Stimulated activated CD4-positive, alpha-beta T cell treated with anti-CD3 and anti-CD28 coated beads, Interleukin-2, amount 100 ng/mL, for 48 hours (primary cell): Measurements from ENCODE around the gene OTX1.
A peak's percentile ranks its signal among the peaks of the same experiment; 100 is the strongest.
"Not testable (repeated sequence)": the region's sequence is repeated elsewhere in the genome, so short reads cannot be mapped to it uniquely, and the experiment has no call there.

Experiments used
- DNase-seq, 2 donors: peaks; one replicate each; pipeline ENCODE4 v3.0.0-alpha.2; 2020

The OTX1 gene

GRCh38 chr2:63050334-63051041, at the start of gene OTX1:
Gene OTX1 (plus strand): TSS chr2:63050830. CDS start chr2:63052991, 2,161 bp downstream.
- peak in 1 of 2 donors; percentile 59 for DNase-seq

- DNase-seq = no peak
Measured at GRCh38 chr2:63001576-63001975, 49.1 kb upstream of the OTX1 start.

DNA sequence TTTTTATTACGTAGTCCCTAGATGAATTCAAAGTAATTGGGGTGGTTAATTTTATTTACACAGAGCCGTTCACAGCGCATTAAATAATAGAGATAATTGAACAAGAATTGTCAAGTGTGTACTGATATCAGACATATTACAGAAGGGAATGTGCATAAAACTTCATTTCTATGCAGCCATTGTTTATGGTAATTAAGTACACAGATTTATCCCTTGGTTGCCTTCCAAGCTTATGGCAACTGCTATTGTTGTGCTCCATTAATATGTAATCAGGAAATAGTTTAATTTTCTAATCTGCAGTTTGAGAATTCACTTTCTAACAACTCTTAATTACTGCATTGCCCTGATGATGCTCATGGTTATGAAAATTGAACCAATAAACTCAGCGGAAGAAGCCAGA, 47.3 kb upstream of the OTX1 start:
- no peak for DNase-seq

DNA sequence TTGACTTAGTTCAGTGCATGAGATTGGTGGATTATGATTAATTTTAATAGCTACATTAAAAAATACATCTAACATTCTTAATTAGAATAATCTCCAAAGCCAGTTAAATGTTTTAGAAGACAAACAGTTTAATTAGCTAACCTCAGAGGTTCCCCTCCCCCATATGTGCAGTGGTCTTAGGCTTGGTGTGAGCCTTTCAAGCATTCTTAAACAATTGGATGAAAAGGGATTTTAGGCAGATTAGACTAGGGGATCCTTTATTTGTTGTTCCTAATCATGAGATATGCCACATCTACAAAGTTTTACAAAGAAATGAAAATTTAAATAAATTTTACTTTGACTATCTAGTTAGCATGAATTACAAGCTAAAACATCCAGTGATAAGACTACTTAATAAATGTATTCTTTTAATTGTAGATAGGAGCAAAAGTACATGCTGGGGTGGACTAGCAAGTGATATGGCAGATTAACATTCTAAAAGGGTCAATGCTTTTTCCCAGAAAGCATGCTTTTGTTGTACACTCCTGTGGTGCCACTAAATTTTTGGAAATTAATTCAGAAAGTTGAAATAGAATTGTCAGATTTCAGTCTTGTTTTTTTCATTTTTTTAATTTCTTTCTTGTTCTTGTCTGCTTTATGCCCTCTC, 42.7 kb upstream of the OTX1 start:
- no peak for DNase-seq

DNA sequence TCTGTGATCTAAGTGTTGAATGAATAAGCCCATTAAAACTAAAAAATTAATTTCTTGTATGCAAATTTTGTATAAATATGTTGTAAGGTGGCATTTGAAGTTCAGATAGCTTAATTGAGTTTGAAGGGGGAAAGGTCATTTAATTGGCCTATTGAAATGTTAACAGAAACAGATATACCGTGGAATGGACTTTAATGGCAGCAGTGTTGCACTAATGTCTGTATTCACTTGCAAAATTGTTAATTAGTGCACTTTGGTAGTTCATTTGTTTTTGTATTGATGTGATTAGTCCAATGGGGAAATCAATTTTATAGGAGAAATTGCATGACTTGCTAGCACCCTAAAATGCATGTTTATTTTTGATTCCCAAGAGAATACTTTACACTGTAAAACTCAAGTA, 41.8 kb upstream of the OTX1 start:
- DNase-seq = no peak

DNA sequence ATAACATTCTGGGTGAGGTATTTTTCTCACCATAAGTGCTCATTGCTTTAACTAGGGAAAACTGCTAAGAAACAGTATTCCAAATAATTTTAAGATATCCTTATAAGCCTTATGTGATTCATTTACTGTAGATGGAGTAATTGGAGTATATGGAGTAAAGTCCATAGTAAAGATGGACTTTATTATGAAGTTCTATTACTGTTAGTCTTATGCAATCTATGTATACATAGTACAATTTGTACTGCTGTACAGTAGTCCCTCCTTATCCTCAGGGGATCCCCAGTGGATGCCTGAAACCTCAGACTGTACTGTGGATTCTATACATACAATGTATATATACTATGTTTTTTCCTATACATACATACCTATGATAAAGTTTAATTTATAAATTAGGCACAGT, 41.1 kb upstream of the OTX1 start:
- DNase-seq = no peak

DNA sequence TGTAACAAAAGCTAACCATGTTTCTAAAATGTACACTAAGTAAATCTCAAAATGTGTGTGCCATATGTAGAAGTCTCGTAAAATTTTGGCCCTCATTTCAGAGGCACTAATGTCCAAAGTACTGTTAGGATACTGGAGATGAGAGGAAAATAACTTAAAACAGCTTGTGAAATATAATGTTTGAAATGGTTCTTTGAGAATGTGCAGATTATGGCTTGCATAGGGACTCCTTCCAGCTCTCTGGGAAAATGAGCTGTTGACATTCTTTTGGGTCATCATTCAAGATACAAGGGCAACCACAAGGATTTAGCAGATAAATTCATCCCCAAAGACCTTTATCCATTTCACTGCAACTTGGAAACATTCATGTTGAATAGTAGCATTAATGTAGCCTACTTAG, 38.1 kb upstream of the OTX1 start:
- DNase-seq = no peak

- no peak for DNase-seq
Measured at GRCh38 chr2:63013438-63013837, 37.2 kb upstream of the OTX1 start.

- no peak for DNase-seq
Measured at GRCh38 chr2:63015389-63015788, 35.2 kb upstream of the OTX1 start.

DNA sequence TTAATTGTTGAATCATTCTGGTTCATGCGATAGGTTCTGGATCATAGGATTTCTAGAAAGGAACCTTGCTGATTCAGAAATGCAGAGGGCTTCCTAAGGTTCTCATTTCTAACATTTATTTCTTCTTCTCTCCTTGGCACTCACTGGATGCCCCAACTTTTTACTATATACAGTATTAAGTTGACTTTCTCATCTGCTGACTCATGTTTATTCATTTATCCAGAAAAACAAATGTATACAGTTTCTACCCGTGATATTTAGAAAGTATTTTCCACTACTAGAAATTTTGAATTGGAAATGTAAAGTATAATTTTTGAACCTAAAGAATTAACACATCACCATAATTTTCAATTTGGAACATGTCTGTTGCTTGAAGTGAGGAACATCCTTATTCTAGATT, 32.2 kb upstream of the OTX1 start:
- no peak for DNase-seq

GRCh38 chr2:63019686-63020085, 30.9 kb upstream of the OTX1 start:
- DNase-seq = not testable (repeated sequence)

- DNase-seq = no peak
Measured at GRCh38 chr2:63023444-63023843, 27.2 kb upstream of the OTX1 start.

DNA sequence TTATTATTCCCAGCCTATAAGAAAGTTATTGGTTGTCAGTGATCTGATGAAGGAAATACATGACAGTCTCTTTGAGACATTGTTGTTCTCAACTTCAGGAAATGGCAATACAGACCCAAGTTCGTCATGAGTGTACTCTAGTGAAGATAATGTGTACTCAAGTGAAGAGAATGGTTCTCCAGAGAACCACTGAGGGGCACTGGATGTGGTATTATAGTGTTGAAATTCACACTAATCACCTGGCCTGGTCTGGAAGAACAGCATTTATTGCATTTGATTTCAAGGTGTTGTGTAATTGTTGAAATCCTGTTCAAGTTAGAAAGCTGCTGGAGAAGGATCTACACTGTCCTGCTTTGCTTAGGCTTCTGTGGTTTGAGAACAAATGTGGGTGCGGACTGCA, 23.4 kb upstream of the OTX1 start:
- no peak for DNase-seq

GRCh38 chr2:63029058-63029457, 21.6 kb upstream of the OTX1 start:
- no peak for DNase-seq

GRCh38 chr2:63034526-63034925, 16.1 kb upstream of the OTX1 start:
- DNase-seq = no peak

DNA sequence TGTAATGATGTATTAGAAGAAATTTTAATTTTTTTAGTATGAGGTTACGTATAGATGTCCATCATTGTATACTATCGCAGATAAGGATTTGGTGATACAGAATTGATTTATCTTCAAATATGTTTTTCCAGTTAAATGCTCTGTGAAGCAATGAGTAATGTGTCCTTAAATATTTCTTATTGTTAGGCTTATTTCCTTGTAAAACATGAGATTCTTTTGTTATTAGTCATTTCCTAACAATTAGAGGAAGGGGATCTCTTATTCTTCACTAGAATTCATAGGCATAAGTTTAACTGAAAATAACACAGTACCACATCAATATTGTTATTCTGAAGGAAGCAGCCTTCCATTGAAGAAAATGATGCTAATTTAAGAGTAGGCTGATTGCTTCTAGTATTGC, 15.5 kb upstream of the OTX1 start:
- DNase-seq = no peak

DNA sequence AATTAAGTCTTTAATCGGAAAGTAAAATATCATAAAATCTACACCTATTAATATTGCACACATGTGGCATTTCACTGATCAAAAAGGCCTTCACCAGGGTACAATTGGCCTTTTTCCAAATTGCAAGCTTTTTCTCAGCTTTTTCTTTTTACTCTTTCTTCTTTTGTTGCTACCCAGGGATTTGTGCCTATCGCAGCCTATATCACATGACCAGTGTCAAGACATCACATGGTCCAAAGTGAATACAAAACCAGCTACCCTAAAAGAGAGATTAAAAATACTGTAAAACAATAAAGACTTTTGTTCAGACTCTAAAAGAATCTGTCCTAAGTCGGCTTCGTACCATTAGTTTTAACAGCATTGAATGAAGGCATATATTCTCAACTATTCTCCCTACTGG, 15.0 kb upstream of the OTX1 start:
- no peak for DNase-seq

DNA sequence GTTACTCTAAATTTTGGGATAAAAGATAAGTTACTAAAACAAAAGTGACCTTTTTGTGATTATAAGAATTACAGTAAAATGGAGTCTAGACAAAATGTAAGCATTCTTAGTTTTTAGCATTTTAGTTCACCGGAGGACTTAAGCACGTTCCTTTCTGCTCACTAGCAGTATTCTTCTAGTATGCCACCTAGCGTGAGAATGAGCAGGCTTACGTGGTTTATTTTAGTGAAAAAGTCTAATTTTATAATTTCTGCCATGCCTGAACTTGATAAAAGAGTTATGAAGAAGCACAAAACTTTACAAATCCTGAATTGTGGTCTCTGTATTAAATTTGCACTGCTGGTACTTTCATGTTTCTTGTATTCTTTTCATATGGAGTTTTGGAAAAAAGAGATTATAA, 12.6 kb upstream of the OTX1 start:
- DNase-seq = no peak

DNA sequence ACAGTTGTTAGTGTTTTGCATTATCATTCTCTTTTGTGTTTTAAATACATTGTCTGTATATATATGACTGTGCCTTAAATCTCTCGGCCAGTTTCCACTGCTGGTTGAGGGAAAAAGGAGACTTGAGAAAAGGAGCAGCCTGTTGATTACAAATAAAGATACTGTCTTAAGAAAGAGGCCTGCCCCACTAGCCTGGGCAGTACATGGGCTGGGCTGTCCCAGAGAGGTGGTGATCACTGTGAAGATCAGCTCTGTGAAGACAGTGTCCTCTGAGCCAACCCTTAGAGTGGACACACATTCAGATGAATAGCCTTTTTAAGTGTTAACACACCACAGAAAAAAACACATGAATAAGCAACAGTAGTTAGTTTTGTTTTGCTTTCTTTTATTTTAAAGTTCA, 10.0 kb upstream of the OTX1 start:
- DNase-seq = no peak

DNA sequence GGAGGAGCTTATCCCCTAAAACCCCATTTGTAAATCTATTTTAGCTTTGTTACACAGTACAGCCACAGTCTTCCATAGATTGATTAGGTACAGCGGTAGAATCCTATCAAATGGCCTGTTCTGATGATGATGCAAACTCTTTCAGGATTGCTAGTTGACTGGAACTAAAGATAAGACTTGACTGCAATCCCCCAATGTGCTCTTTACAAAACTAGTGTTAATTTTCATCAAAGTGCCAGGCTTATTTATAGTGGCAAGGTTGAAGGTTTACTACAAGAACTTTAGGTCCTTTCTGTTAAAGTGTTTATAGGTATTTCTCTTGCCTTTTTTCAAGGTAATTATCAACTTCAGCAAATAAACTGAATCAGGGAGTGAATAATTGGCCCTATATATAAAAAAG, 9.0 kb upstream of the OTX1 start:
- DNase-seq = no peak

DNA sequence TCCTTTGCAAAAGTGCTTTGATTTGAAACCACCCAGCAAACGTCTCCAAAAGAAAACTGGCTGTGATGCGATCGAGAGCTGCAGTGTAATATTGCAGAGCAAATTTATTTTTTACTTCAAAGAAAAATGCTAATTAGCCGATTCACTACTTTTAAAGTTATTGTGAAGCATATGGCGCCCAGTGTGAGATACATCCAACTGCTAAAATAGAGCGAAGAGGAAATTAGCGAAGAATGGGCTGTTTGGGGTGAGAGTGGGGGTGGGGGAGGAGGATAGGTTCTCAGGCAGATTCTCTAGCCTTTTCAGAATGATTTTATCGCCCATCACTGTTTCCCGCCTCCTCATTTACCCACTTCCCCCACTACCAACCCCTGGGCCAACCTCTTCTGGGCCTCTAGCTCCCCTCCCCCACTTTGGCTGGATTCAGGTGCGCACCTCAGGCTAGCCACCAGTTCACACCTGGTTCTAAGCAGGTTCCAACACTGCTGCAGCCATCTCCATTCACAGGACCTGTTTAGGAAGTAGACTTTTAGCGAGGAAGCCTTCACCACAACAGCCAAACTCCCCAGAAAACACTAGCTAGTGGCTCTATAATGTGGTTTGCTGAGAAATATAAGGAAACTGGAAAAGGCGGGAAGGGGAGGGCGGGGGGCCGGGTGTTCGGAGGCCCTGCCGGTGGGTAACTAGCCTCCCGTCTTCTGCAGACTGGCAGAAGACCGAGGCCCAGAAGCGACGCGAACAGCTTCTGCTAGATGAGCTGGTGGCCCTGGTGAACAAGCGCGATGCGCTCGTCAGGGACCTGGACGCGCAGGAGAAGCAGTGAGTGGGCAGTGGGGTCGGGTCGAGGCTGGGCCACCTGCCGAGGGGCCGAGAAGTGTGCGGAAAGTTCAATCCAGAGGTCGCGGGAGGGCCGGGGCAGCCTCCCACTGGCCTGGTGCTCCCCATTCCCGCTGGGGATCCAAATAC, 6.0 kb upstream of the OTX1 start:
- DNase-seq = no peak

GRCh38 chr2:63046552-63046951, 4.1 kb upstream of the OTX1 start:
- DNase-seq = no peak

DNA sequence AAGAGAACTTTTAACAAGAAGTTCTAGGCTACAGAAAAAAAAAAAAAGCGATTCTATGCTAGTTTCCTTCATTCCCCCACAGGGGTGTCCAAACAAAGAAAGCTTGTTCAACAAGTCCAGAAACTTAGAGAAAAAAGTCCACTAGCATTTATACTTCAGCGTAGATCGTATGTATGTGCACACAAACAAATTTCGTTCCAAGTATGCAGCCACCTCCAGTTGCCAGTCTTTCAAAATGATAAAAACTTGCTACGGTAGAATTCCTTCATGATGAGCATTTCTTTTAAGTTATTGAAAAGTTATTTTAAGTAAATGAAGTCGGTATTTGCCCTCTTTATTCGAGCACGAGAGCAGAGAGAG, 3.7 kb upstream of the OTX1 start:
- no peak for DNase-seq
